CD8-positive, alpha-beta memory T cell (primary cell): ENCODE results near the gene KRT71. TPM values are rescaled to one million over a fixed set of nuclear protein-coding genes. Genes with fewer than 3 reads are reported as not detected.
A peak's percentile ranks its signal among the peaks of the same experiment; 100 is the strongest.

ENCODE experiments used
- CTCF ChIA-PET: fragments of 350-600 bp; sonication (Branson Sonifier 250); formaldehyde crosslinking; loops from one replicate; lab custom pipeline; 2021; ENCODE audit warnings: antibody characterized with exemption; lab: Charles Lee
- POLR2A ChIA-PET: fragments of 350-600 bp; sonication (Branson Sonifier 250); formaldehyde crosslinking; loops from one replicate; lab custom pipeline; 2021; ENCODE audit warnings: antibody characterized with exemption; lab: Charles Lee
- DNase-seq, 5 donors: peaks; one replicate each; pipeline versions ENCODE4 v3.0.0 to v3.0.0-alpha.2; 2020 to 2022; ENCODE audit warnings: mixed read lengths in 1 of 5
- H3K27ac ChIP-seq: one replicate; pipeline ENCODE4 v1.7.0; 2013; ENCODE audit warnings: low read depth, mild to moderate bottlenecking, low read length, moderate library complexity
- H3K27me3 ChIP-seq: 2 replicates; pipeline ENCODE4 v1.7.0; 2013; ENCODE audit warnings: low read length, mild to moderate bottlenecking; ENCODE audit not compliant: insufficient read depth, poor library complexity, severe bottlenecking
- H3K36me3 ChIP-seq: 2 replicates; pipeline ENCODE4 v1.7.0; 2013; ENCODE audit warnings: mild to moderate bottlenecking, low read length, moderate library complexity; ENCODE audit not compliant: insufficient read depth
- H3K4me1 ChIP-seq: 2 replicates; pipeline ENCODE4 v1.7.0; 2013; ENCODE audit warnings: mild to moderate bottlenecking, low read length, moderate library complexity; ENCODE audit not compliant: insufficient read depth
- H3K4me3 ChIP-seq: 2 replicates; pipeline ENCODE4 v1.7.0; 2013; ENCODE audit warnings: mild to moderate bottlenecking, low read length
- H3K9me3 ChIP-seq: 2 replicates; pipeline ENCODE4 v1.7.0; 2013; ENCODE audit warnings: mild to moderate bottlenecking, low read length
- H3K27ac Mint-ChIP-seq, 8 donors: one replicate each; pipeline ENCODE4 v1.8.0; 2020 to 2021; ENCODE audit warnings: mixed read lengths in 8 of 8, mild to moderate bottlenecking in 6 of 8, inconsistent platforms in 3 of 8, moderate library complexity in 3 of 8
- H3K27me3 Mint-ChIP-seq, 2 donors: one replicate each; pipeline ENCODE4 v1.8.0; 2020 to 2021; ENCODE audit warnings: mixed read lengths in 2 of 2, mild to moderate bottlenecking in 1 of 2, moderate library complexity in 1 of 2
- H3K36me3 Mint-ChIP-seq, 3 donors: one replicate each; pipeline ENCODE4 v1.8.0; 2020 to 2021; ENCODE audit warnings: mixed read lengths in 3 of 3, inconsistent platforms in 1 of 3, mild to moderate bottlenecking in 1 of 3
- H3K4me1 Mint-ChIP-seq, 3 donors: one replicate each; pipeline ENCODE4 v1.8.0; 2020 to 2021; ENCODE audit warnings: mixed read lengths in 3 of 3, inconsistent platforms in 1 of 3, mild to moderate bottlenecking in 1 of 3
- H3K4me3 Mint-ChIP-seq, 7 donors: one replicate each; pipeline ENCODE4 v1.8.0; 2020 to 2021; ENCODE audit warnings: mixed read lengths in 7 of 7, mild to moderate bottlenecking in 6 of 7, moderate library complexity in 4 of 7, inconsistent platforms in 2 of 7
- H3K9me3 Mint-ChIP-seq, 5 donors: one replicate each; pipeline ENCODE4 v1.8.0; 2020 to 2022; ENCODE audit warnings: mixed read lengths in 5 of 5, mild to moderate bottlenecking in 3 of 5, moderate library complexity in 2 of 5, inconsistent platforms in 1 of 5
- polyA plus RNA-seq: library from polyadenylated mRNA; unstranded; fragments of 300-500 nt; fragmentation: Illumina TruSeq; gene quantifications from one replicate; pipeline ENCODE4 v1.2.3, GENCODE V29; 2021
- total RNA-seq, 2 experiments: library from RNA; stranded (reverse); gene quantifications; one replicate each; pipeline ENCODE4 v1.2.3, GENCODE V29; 2021

The KRT71 gene
- total and polyA plus RNA-seq, 3 experiments from 2014 or later: not detected

- Mint-ChIP-seq H3K4me1 (peaks cover 34 to 52% (median 43%) of the 10 kb centered on the region in 3 donors), H3K36me3 (peaks cover 0 to 2% (median 0%) of the 10 kb centered on the region in 3 donors), H3K9me3 (no peaks in the 10 kb centered on the region), H3K27me3 (peaks cover 7 to 19% of the 10 kb centered on the region in 2 donors), H3K27ac (peak overlapping the region in 1 of 8 donors; percentile 39), H3K4me3 (no peak overlapping the region)
- Histone ChIP-seq H3K4me3 (no peak overlapping the region), H3K27me3 (no peaks in the 10 kb centered on the region), H3K27ac (no peak overlapping the region), H3K9me3 (no peaks in the 10 kb centered on the region), H3K4me1 (peaks cover 25% of the 10 kb centered on the region), H3K36me3 (no peaks in the 10 kb centered on the region)
- CTCF ChIA-PET: interaction anchor here (0.8 to 1.3 kb wide), 3 partner anchors 17 to 324 kb away, joined by 3 read pairs; no protein-coding TSS in a partner anchor
- POLR2A ChIA-PET: no interaction called here
- no peak for DNase-seq
These were observed 9.0 kb upstream of the KRT71 start for GRCh38 chr12:52561880-52562449.

GRCh38 chr12:52559979-52560378 lies 7.0 kb upstream of the KRT71 start:
- Histone ChIP-seq H3K4me3 (no peak overlapping the region), H3K4me1 (peaks cover 36% of the 10 kb centered on the region), H3K27me3 (no peaks in the 10 kb centered on the region), H3K36me3 (no peaks in the 10 kb centered on the region), H3K27ac (no peak overlapping the region), H3K9me3 (no peaks in the 10 kb centered on the region)
- ChIA-PET POLR2A (no interaction called here), CTCF (interaction anchor here (1.2 to 1.9 kb wide), 2 partner anchors 16 to 22 kb away, joined by 3 to 5 read pairs; no protein-coding TSS in a partner anchor)
- Mint-ChIP-seq H3K27me3 (peaks cover 7 to 8% of the 10 kb centered on the region in 2 donors), H3K4me1 (peaks cover 48 to 61% (median 51%) of the 10 kb centered on the region in 3 donors), H3K9me3 (no peaks in the 10 kb centered on the region), H3K27ac (peak overlapping the region; percentile 28 to 95 (median 70)), H3K36me3 (peaks cover 0 to 2% (median 0%) of the 10 kb centered on the region in 3 donors), H3K4me3 (peak overlapping the region in 2 of 7 donors; percentile 34 to 59)
- DNase-seq: no peak

GRCh38 chr12:52558781-52559445 lies 6.0 kb upstream of the KRT71 start:
- peaks cover 4 to 6% of the 10 kb centered on the region in 2 donors for H3K27me3 Mint-ChIP-seq
- H3K9me3 ChIP-seq: no peaks in the 10 kb centered on the region
- peaks cover 0 to 2% (median 0%) of the 10 kb centered on the region in 3 donors for H3K36me3 Mint-ChIP-seq
- CTCF ChIA-PET: no interaction called here
- peak overlapping the region in 6 of 7 donors; percentile 38 to 88 (median 66) for H3K4me3 Mint-ChIP-seq
- H3K4me3 ChIP-seq: no peak overlapping the region
- H3K27ac Mint-ChIP-seq: peak overlapping the region; percentile 35 to 95 (median 79)
- no peaks in the 10 kb centered on the region for H3K9me3 Mint-ChIP-seq
- peaks cover 36% of the 10 kb centered on the region for H3K4me1 ChIP-seq
- DNase-seq: peak in 3 of 5 donors; percentile 5 to 53 (median 19)
- no peaks in the 10 kb centered on the region for H3K27me3 ChIP-seq
- POLR2A ChIA-PET: no interaction called here
- no peaks in the 10 kb centered on the region for H3K36me3 ChIP-seq
- peaks cover 49 to 70% (median 62%) of the 10 kb centered on the region in 3 donors for H3K4me1 Mint-ChIP-seq
- no peak overlapping the region for H3K27ac ChIP-seq

GRCh38 chr12:52557476-52557875 lies 4.5 kb upstream of the KRT71 start:
- DNase-seq: no peak
- Histone ChIP-seq H3K4me3 (no peak overlapping the region), H3K27me3 (no peaks in the 10 kb centered on the region), H3K9me3 (no peaks in the 10 kb centered on the region), H3K4me1 (peaks cover 36% of the 10 kb centered on the region), H3K27ac (no peak overlapping the region), H3K36me3 (no peaks in the 10 kb centered on the region)
- Mint-ChIP-seq H3K36me3 (no peaks in the 10 kb centered on the region), H3K4me1 (peaks cover 49 to 75% (median 68%) of the 10 kb centered on the region in 3 donors), H3K4me3 (peak overlapping the region in 5 of 7 donors; percentile 6 to 74 (median 41)), H3K27me3 (peaks cover 3 to 6% of the 10 kb centered on the region in 2 donors), H3K9me3 (no peaks in the 10 kb centered on the region), H3K27ac (peak overlapping the region in 6 of 8 donors; percentile 45 to 97 (median 67))
- CTCF ChIA-PET: no interaction called here
- POLR2A ChIA-PET: no interaction called here

- peak overlapping the region in 3 of 7 donors; percentile 20 to 67 (median 43) for H3K4me3 Mint-ChIP-seq
- ChIA-PET POLR2A (interaction anchor here (1.2 kb wide), 1 partner anchor 11 kb away, joined by 4 read pairs; no protein-coding TSS in a partner anchor), CTCF (no interaction called here)
- H3K36me3 ChIP-seq: no peaks in the 10 kb centered on the region
- H3K4me1 Mint-ChIP-seq: peaks cover 45 to 66% (median 63%) of the 10 kb centered on the region in 3 donors
- peaks cover 33% of the 10 kb centered on the region for H3K4me1 ChIP-seq
- no peaks in the 10 kb centered on the region for H3K9me3 Mint-ChIP-seq
- peak overlapping the region in 7 of 8 donors; percentile 16 to 86 (median 68) for H3K27ac Mint-ChIP-seq
- no peak overlapping the region for H3K4me3 ChIP-seq
- H3K27ac ChIP-seq: no peak overlapping the region
- H3K9me3 ChIP-seq: no peaks in the 10 kb centered on the region
- peaks cover 2 to 7% of the 10 kb centered on the region in 2 donors for H3K27me3 Mint-ChIP-seq
- H3K36me3 Mint-ChIP-seq: no peaks in the 10 kb centered on the region
- DNase-seq: peak in 2 of 5 donors; percentile 15 to 56
- H3K27me3 ChIP-seq: no peaks in the 10 kb centered on the region
These were observed 2.6 kb upstream of the KRT71 start for GRCh38 chr12:52555577-52555976.

- Histone ChIP-seq H3K9me3 (no peaks in the 10 kb centered on the region), H3K27ac (no peak overlapping the region), H3K4me1 (peaks cover 17% of the 10 kb centered on the region), H3K27me3 (no peaks in the 10 kb centered on the region), H3K36me3 (no peaks in the 10 kb centered on the region), H3K4me3 (no peak overlapping the region)
- no peak for DNase-seq
- Mint-ChIP-seq H3K27ac (no peak overlapping the region), H3K27me3 (peaks cover 4 to 12% of the 10 kb centered on the region in 2 donors), H3K4me3 (no peak overlapping the region), H3K4me1 (peaks cover 16 to 44% (median 38%) of the 10 kb centered on the region in 3 donors), H3K36me3 (no peaks in the 10 kb centered on the region), H3K9me3 (no peaks in the 10 kb centered on the region)
- POLR2A ChIA-PET: no interaction called here
- CTCF ChIA-PET: no interaction called here
These were observed 890 bp downstream of the KRT71 start for GRCh38 chr12:52552055-52552454.

- ChIA-PET POLR2A (no interaction called here), CTCF (no interaction called here)
- Histone ChIP-seq H3K36me3 (no peaks in the 10 kb centered on the region), H3K4me3 (no peak overlapping the region), H3K27me3 (no peaks in the 10 kb centered on the region), H3K9me3 (no peaks in the 10 kb centered on the region), H3K4me1 (peaks cover 13% of the 10 kb centered on the region), H3K27ac (no peak overlapping the region)
- peak overlapping the region in 1 of 8 donors; percentile 13 for H3K27ac Mint-ChIP-seq
- H3K9me3 Mint-ChIP-seq: no peaks in the 10 kb centered on the region
- no peaks in the 10 kb centered on the region for H3K36me3 Mint-ChIP-seq
- H3K27me3 Mint-ChIP-seq: peaks cover 4 to 17% of the 10 kb centered on the region in 2 donors
- no peak for DNase-seq
- H3K4me3 Mint-ChIP-seq: no peak overlapping the region
- H3K4me1 Mint-ChIP-seq: peaks cover 14 to 43% (median 32%) of the 10 kb centered on the region in 3 donors
These were observed 1.6 kb downstream of the KRT71 start for GRCh38 chr12:52551216-52551865.
